HL-60 (cell line): ENCODE measurements around the gene TRMU.

Experiments
- DNase-seq, 2 experiments: peaks; one replicate each; pipeline ENCODE4 v3.0.0-alpha.2; 2010 to 2020; ENCODE audit warnings: low read depth in 1 of 2, low spot score in 1 of 2
- H3K27ac ChIP-seq: fragments of 250-450 bp; sonication (Bioruptor Pico); replicated peaks from 2 replicates; pipeline ENCODE4 v1.5.1; 2020; ENCODE audit warnings: mild to moderate bottlenecking, moderate library complexity
- H3K27me3 ChIP-seq: fragments of 250-450 bp; sonication (Bioruptor Pico); 2 replicates; pipeline ENCODE4 v1.5.1; 2021; ENCODE audit warnings: mild to moderate bottlenecking, moderate library complexity; ENCODE audit not compliant: insufficient read depth, poor library complexity, severe bottlenecking
- H3K4me3 ChIP-seq: replicated peaks from 2 replicates; pipeline ENCODE4 v1.5.1; 2011; ENCODE audit warnings: mild to moderate bottlenecking, control low read depth, low read length; ENCODE audit not compliant: insufficient read depth
- GABPA ChIP-seq: IDR thresholded peaks from 2 replicates; pipeline ENCODE4 v1.6.1; 2012; ENCODE audit warnings: low read depth
- POLR2AphosphoS5 ChIP-seq: IDR thresholded peaks from 2 replicates; pipeline ENCODE4 v1.6.1; 2012; ENCODE audit warnings: low read depth
- REST ChIP-seq: IDR thresholded peaks from 2 replicates; pipeline ENCODE4 v1.6.1; 2012; ENCODE audit warnings: low read depth; ENCODE audit not compliant: insufficient replicate concordance
- SPI1 ChIP-seq: IDR thresholded peaks from 2 replicates; pipeline ENCODE4 v1.6.1; 2012; ENCODE audit warnings: low read depth, mild to moderate bottlenecking, borderline replicate concordance
- TF ChIP-seq, protein P1 (sequence below): IDR thresholded peaks from one replicate; pipeline ENCODE4 v1.5.1; 2011; ENCODE audit warnings: low read length, control low read depth, inconsistent platforms; ENCODE audit not compliant: insufficient read depth

Gene TRMU

GRCh38 chr22:46406349-46406748 is 70.8 kb downstream of the TRMU start:
- no peak overlapping the region for H3K4me3 ChIP-seq
- no peak overlapping the region for H3K27ac ChIP-seq
- DNase-seq: no peak
- H3K27me3 ChIP-seq: no peaks in the 10 kb centered on the region
- TF ChIP-seq SPI1 (no peak), POLR2AphosphoS5 (no peak), REST (no peak), GABPA (no peak)
- TF ChIP-seq, protein P1, sequence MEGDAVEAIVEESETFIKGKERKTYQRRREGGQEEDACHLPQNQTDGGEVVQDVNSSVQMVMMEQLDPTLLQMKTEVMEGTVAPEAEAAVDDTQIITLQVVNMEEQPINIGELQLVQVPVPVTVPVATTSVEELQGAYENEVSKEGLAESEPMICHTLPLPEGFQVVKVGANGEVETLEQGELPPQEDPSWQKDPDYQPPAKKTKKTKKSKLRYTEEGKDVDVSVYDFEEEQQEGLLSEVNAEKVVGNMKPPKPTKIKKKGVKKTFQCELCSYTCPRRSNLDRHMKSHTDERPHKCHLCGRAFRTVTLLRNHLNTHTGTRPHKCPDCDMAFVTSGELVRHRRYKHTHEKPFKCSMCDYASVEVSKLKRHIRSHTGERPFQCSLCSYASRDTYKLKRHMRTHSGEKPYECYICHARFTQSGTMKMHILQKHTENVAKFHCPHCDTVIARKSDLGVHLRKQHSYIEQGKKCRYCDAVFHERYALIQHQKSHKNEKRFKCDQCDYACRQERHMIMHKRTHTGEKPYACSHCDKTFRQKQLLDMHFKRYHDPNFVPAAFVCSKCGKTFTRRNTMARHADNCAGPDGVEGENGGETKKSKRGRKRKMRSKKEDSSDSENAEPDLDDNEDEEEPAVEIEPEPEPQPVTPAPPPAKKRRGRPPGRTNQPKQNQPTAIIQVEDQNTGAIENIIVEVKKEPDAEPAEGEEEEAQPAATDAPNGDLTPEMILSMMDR: no peak

GRCh38 chr22:46406791-46407190 is 71.3 kb downstream of the TRMU start:
- no peak for DNase-seq
- TF ChIP-seq POLR2AphosphoS5 (no peak), GABPA (no peak), SPI1 (no peak)

More at GRCh38 chr22:46406791-46407190, 71.3 kb downstream of the TRMU start:
- Histone ChIP-seq H3K27me3 (no peaks in the 10 kb centered on the region), H3K4me3 (no peak overlapping the region), H3K27ac (no peak overlapping the region)
